LoVo (cell line): ENCODE measurements around the gene NECTIN4.

Experiments
- DNase-seq: peaks from one replicate; pipeline ENCODE4 v3.0.0-alpha.2; 2016; ENCODE audit warnings: low spot score

The NECTIN4 gene

DNA sequence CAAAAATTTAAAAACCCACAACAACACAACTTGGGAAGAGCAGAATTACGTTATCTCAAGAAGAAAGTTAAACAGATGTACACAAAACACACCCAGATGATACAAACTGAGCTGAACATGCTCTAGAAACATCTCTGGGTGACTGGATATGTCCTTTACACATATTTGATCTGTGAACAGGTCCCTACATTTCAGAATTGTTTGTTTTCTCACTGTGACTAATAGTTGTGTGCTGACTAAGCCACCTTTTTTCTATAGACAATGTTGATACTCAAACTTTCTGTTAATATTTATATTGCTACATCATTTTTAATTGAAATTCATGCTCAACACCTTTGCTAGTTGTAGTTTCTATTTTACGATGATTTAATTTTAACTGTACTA lies 67.4 kb downstream of the NECTIN4 start:
- peak; percentile 35 for DNase-seq

GRCh38 chr1:161021165-161021969 lies 68.0 kb downstream of the NECTIN4 start:
- peak; percentile 98 for DNase-seq
